Measurements from ENCODE around the gene ZNF513.

ZNF513 gene

DNA sequence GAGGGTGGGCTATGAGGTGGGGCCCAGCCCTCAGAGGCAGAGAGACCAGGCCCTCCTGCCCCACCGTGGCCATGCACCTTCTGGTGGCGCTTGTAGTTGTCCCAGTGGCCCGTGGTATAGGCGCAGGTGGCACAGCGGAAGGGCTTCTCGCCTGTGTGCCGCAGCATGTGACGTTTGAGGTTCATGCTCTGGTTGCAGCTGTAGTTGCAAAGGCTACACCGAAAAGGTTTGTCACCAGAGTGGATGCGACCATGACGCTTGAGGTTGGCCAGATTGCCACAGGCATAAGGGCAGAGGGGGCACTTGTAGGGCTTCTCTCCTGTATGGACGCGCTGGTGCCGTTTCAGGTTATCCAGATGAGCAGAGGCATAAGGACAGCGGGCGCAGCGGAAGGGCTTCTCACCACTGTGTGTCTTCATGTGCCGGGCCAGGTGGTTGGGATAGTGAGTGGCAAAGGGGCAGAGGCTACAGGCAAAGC, 2.9 kb downstream of the ZNF513 start:
- H3K79me2 ChIP-seq: peaks cover 15% of the 10 kb centered on the region
- no peak overlapping the region for H2AFZ ChIP-seq
- H3K9ac ChIP-seq: no peak overlapping the region
- H3K27ac ChIP-seq: no peak overlapping the region
- H3K4me2 ChIP-seq (ENCODE audit: low read length): no peak overlapping the region
- H3K4me3 ChIP-seq (ENCODE audit: low read depth, low read length): no peak overlapping the region
- no peaks in the 10 kb centered on the region for H3K9me3 ChIP-seq (ENCODE audit: control insufficient read depth, low read length)
- no peaks in the 10 kb centered on the region for H3K27me3 ChIP-seq (ENCODE audit: control insufficient read depth, insufficient read depth, low read length)
- TF ChIP-seq, protein P1, sequence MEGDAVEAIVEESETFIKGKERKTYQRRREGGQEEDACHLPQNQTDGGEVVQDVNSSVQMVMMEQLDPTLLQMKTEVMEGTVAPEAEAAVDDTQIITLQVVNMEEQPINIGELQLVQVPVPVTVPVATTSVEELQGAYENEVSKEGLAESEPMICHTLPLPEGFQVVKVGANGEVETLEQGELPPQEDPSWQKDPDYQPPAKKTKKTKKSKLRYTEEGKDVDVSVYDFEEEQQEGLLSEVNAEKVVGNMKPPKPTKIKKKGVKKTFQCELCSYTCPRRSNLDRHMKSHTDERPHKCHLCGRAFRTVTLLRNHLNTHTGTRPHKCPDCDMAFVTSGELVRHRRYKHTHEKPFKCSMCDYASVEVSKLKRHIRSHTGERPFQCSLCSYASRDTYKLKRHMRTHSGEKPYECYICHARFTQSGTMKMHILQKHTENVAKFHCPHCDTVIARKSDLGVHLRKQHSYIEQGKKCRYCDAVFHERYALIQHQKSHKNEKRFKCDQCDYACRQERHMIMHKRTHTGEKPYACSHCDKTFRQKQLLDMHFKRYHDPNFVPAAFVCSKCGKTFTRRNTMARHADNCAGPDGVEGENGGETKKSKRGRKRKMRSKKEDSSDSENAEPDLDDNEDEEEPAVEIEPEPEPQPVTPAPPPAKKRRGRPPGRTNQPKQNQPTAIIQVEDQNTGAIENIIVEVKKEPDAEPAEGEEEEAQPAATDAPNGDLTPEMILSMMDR (IDR thresholded peaks at IDR 0.05): no peak
- no peaks in the 10 kb centered on the region for H3K36me3 ChIP-seq (ENCODE audit: control insufficient read depth, insufficient read depth, low read length)
- H3K4me1 ChIP-seq: peaks cover 6% of the 10 kb centered on the region

DNA sequence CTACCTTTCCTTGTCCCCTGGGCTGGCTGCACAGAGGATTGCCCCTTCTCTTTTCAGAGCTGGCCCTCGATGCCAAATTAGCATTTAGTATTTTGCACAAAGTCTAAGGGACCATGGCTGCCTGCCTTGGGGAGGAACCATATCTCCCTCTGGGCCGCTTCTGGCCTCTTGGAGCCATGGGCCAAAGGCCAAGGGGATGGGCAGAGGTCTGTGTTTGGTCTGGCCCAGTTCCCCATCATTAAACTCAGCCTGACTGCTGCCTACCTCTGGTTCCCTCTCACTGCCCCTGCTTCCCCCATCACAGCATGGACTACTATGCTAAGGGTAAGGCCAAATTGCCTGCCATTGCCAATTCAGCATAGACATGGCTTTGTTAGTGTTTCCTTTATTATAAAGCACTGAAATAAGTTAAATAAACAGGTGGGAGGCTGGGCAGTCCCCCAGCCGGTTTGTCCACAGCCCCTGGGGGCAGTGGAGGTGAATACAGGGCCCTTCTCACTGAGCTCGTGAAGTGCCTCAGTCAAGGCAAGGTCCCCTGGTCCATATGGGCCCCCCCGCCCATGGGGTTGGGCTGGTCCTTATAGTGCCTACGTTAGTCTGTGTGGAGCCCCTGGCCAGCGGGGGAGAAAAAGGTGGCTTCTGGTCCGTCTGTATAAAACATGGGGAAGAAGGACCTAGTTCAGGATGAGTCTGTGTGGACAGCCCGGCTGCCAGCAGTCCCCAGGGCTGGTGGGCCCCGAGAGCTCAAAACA, 3.5 kb downstream of the ZNF513 start:
- Histone ChIP-seq H3K9ac (no peak overlapping the region), H3K4me1 (peaks cover 6% of the 10 kb centered on the region), H3K27me3 (ENCODE audit: control insufficient read depth, insufficient read depth, low read length) (no peaks in the 10 kb centered on the region)

DNA sequence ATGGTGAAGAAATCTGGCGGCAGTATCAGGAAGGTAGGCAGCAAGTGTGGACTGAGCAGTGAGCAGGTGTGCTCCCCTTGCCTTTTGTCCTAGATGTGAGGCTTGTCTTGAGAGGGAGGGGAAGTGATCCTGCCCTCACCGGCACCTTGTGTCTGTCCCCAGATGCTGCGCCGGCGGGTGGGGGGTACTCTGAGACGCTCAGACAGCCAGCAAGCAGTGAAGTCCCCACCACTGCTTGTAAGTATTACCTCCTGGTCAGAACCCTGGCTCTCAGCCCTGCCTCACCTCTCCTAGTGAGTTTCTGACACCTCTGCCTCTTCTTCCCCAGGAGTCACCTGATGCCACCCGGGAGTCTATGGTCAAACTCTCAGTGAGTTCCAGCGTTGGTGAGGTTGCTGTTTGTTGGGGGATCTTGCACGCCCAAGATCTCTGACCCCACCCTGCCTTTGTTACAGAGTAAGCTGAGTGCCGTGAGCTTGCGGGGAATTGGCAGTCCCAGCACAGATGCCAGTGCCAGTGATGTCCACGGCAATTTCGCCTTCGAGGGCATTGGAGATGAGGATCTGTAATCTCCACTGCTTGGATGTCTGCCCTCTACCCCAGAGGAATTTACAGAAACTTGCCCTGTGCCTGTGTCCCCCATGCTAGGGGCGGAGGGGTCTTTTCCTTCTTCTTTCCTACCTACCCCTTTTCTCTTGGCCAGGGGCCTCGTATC, 4.2 kb downstream of the ZNF513 start:
- TF ChIP-seq, protein P1 (IDR thresholded peaks at IDR 0.05): no peak
- no peak overlapping the region for H3K4me3 ChIP-seq (ENCODE audit: low read depth, low read length)

More for the DNA sequence above, 3.5 kb downstream of the ZNF513 start:
- no peak overlapping the region for H2AFZ ChIP-seq
- H3K4me2 ChIP-seq (ENCODE audit: low read length): no peak overlapping the region
- H3K9me3 ChIP-seq (ENCODE audit: control insufficient read depth, low read length): no peaks in the 10 kb centered on the region
- peaks cover 21% of the 10 kb centered on the region for H3K79me2 ChIP-seq
- H3K36me3 ChIP-seq (ENCODE audit: control insufficient read depth, insufficient read depth, low read length): no peaks in the 10 kb centered on the region
- TF ChIP-seq, protein P1 (IDR thresholded peaks at IDR 0.05): no peak
- no peak overlapping the region for H3K27ac ChIP-seq
- H3K4me3 ChIP-seq (ENCODE audit: low read depth, low read length): no peak overlapping the region

DNA sequence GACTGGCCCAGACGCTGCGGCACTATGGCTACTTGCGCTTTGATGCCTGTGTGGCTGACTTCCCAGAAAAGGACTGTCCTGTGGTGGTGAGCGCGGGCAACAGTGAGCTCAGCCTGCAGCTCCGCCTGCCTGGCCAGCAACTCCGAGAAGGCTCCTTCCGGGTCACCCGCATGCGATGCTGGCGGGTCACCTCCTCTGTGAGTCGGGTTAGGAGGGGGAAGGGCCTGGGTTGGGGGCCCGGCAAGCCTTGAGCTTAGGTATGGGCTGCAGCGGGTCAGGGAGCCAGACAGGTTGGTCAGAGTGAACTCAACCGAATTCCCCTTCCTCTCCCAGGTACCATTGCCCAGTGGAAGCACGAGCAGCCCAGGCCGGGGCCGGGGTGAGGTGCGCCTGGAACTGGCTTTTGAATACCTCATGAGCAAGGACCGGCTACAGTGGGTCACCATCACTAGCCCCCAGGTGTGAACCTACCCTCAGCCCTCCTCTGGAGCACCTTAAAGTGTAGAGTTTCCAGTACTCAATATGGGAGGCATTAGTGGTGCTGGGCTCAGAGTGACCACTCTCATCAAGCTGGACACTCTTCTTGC, 4.9 kb downstream of the ZNF513 start:
- Histone ChIP-seq H3K27me3 (ENCODE audit: control insufficient read depth, insufficient read depth, low read length) (no peaks in the 10 kb centered on the region), H2AFZ (no peak overlapping the region), H3K36me3 (ENCODE audit: control insufficient read depth, insufficient read depth, low read length) (no peaks in the 10 kb centered on the region), H3K9me3 (ENCODE audit: control insufficient read depth, low read length) (no peaks in the 10 kb centered on the region), H3K79me2 (peaks cover 27% of the 10 kb centered on the region), H3K9ac (no peak overlapping the region), H3K4me2 (ENCODE audit: low read length) (no peak overlapping the region), H3K4me3 (ENCODE audit: low read depth, low read length) (no peak overlapping the region), H3K4me1 (peaks cover 6% of the 10 kb centered on the region), H3K27ac (no peak overlapping the region)
- TF ChIP-seq, protein P1 (IDR thresholded peaks at IDR 0.05): no peak

More for the DNA sequence above, 4.2 kb downstream of the ZNF513 start:
- Histone ChIP-seq H3K9ac (no peak overlapping the region), H3K36me3 (ENCODE audit: control insufficient read depth, insufficient read depth, low read length) (no peaks in the 10 kb centered on the region), H3K27ac (no peak overlapping the region), H2AFZ (no peak overlapping the region), H3K4me2 (ENCODE audit: low read length) (no peak overlapping the region), H3K4me1 (peaks cover 6% of the 10 kb centered on the region), H3K79me2 (peaks cover 24% of the 10 kb centered on the region), H3K27me3 (ENCODE audit: control insufficient read depth, insufficient read depth, low read length) (no peaks in the 10 kb centered on the region), H3K9me3 (ENCODE audit: control insufficient read depth, low read length) (no peaks in the 10 kb centered on the region)

Measured in parathyroid adenoma (tissue), 2 donors.